Lower leg skin (tissue), 3 donors: ENCODE measurements around the gene HMCES.
"Not testable (repeated sequence)": the region's sequence is repeated elsewhere in the genome, so short reads cannot be mapped to it uniquely, and the experiment has no call there.

Experiments used
- POLR2A ChIP-seq, 2 donors: fragments of 450-650 bp; IDR thresholded peaks; one replicate each; pipeline ENCODE4 v1.6.1; 2016 to 2017; ENCODE audit warnings: antibody characterized with exemption in 2 of 2, mild to moderate bottlenecking in 1 of 2, moderate library complexity in 1 of 2
- TF ChIP-seq, protein P1 (sequence below), 3 donors: fragments of 450-650 bp; IDR thresholded peaks; one replicate each; pipeline ENCODE4 v1.5.1; 2016; ENCODE audit warnings: antibody characterized with exemption in 3 of 3, mild to moderate bottlenecking in 3 of 3, moderate library complexity in 2 of 3

DNA sequence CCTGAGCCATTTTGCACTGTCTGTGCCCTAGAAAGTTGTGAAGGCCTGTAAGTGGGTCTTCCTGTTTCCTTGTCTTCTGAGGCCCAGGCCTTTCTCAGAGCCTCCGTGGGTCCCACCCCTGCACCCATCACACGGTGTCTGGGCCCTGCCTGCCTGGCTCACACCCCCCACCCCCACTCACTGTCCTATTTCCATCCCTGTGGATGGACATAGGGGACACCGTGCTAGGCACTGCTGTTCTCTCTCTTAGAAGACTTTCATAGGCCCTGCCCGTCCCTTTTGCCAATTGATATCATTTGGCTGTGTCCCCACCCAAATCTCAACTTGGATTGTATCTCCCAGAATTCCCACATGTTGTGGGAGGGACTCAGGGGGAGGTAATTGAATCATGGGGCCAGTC, 59.0 kb downstream of the HMCES start:
- TF ChIP-seq, protein P1, sequence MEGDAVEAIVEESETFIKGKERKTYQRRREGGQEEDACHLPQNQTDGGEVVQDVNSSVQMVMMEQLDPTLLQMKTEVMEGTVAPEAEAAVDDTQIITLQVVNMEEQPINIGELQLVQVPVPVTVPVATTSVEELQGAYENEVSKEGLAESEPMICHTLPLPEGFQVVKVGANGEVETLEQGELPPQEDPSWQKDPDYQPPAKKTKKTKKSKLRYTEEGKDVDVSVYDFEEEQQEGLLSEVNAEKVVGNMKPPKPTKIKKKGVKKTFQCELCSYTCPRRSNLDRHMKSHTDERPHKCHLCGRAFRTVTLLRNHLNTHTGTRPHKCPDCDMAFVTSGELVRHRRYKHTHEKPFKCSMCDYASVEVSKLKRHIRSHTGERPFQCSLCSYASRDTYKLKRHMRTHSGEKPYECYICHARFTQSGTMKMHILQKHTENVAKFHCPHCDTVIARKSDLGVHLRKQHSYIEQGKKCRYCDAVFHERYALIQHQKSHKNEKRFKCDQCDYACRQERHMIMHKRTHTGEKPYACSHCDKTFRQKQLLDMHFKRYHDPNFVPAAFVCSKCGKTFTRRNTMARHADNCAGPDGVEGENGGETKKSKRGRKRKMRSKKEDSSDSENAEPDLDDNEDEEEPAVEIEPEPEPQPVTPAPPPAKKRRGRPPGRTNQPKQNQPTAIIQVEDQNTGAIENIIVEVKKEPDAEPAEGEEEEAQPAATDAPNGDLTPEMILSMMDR (IDR thresholded peaks at IDR 0.05): not testable (repeated sequence)
- TF ChIP-seq POLR2A (IDR thresholded peaks at IDR 0.05): not testable (repeated sequence)
